ENCODE results near the gene AKNA.

DNA sequence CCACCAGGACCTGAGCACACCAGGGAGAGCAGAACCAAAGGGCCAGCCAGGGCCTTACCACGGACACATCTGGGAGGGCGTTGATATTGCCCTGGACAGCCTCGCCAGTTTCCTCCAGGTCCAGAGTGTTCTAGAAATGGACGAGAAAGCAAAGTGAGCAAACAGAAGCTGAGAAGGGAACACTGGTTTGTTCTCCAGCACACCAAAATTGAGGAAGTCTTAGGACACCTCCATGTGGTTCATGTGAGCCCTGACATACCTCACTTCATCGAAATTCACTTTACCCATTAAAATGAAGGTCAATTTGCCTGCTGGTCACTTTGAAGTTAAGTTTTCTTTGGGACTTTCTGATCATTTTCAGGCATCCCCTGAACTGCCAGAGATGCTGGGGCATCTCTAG lies 20.1 kb upstream of the AKNA start:
- TF ChIP-seq POLR2A (IDR thresholded peaks at IDR 0.05; ENCODE audit: low read depth, low read length) (no peak), POLR2AphosphoS5 (IDR thresholded peaks at IDR 0.05; ENCODE audit: low read depth, low read length) (no peak), TAF1 (IDR thresholded peaks at IDR 0.05; ENCODE audit: low read depth, low read length) (no peak)
